HG03354 (cell line): ENCODE data around the gene CAMTA1.

Experiments used
- ATAC-seq: cut with Tn5 transposase; IDR thresholded peaks from one replicate; pipeline ENCODE4 v1.9.1; 2021; ENCODE audit warnings: mild to moderate bottlenecking; ENCODE audit not compliant: unreplicated experiment, poor library complexity, severe bottlenecking

The CAMTA1 gene

DNA sequence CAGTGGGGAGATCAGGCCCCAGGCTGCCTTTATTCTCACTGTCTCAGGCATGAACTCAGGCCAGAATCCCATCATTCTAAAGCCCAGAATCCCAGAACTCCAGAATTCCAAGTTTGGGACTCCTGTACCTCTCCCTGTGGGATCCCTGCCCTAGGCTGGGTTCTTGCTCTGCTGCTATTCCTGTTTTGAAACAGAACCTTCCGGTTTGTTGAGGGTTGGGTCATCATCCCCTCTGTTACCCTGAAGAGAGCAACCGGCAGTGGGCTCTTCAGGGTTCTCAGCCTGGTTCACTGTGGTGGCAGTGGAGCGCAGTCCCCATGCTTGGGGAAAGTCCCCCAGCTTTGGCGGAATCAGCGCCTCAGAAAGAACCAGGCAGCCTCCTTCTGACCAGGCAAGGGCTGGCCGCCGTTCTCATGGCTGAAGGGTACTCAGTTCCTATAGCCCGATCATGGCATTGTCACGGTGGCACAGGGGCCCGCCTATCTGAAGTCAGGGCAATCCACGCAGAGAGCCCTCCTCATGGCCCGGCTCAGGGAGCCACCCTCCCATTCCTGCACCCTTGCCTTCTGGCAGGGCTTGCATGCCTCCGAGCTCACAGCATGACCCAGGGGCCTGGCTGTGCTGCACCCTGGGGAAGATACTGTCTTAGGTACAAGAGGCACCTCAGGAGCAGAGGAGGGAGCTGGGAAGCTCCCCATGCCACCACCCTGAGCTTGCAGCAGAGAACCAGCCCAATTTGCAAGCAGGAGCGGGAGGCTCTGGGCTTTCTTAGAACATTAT lies 650.2 kb downstream of the CAMTA1 start:
- no peak for ATAC-seq

GRCh38 chr1:7436056-7437005 lies 651.1 kb downstream of the CAMTA1 start:
- no peak for ATAC-seq

DNA sequence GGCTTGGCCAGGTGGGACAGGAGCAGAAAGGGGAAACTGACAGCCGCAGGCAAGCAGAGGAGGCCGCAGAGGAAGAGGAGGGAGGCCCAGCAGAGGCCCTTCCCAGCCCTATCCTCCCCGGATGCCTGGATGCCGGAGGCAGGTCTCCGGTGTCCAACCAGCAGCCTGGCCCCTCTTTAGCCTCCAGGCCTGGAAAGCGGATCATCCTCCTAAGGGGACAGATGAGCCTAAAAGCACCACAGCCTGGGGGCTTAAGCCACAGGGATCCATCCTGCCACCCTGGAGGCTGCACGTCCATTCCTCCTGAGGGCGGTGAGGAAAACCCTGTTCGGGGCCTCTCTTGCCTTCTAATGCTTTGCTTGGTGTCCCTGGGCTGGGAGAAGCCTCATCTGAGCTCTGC lies 651.8 kb downstream of the CAMTA1 start:
- ATAC-seq, result no peak

GRCh38 chr1:7437608-7438395 lies 652.5 kb downstream of the CAMTA1 start:
- no peak for ATAC-seq

DNA sequence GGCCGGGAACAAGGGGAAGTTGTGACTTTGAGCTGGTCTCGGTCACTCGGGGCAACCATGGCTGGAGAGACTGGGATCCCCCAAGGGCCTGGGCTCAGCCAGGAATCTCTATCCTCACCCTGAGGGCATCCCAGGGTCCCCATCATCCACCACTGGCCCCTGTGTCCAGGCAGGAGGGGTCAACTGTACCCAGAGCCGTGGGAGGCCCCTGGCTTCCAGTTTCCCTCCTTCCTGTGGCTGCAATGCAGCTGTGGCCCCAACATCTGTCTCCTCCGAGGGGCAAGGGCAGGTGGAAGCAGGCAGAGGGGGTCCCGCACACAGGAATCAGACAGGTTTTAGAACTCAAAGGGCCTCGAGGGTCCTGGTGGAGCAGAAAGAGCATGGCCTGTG lies 653.1 kb downstream of the CAMTA1 start:
- no peak for ATAC-seq

- ATAC-seq, result no peak
These were observed 653.8 kb downstream of the CAMTA1 start for GRCh38 chr1:7438921-7439655.

- no peak for ATAC-seq
These were observed 654.9 kb downstream of the CAMTA1 start for GRCh38 chr1:7440154-7440553.

DNA sequence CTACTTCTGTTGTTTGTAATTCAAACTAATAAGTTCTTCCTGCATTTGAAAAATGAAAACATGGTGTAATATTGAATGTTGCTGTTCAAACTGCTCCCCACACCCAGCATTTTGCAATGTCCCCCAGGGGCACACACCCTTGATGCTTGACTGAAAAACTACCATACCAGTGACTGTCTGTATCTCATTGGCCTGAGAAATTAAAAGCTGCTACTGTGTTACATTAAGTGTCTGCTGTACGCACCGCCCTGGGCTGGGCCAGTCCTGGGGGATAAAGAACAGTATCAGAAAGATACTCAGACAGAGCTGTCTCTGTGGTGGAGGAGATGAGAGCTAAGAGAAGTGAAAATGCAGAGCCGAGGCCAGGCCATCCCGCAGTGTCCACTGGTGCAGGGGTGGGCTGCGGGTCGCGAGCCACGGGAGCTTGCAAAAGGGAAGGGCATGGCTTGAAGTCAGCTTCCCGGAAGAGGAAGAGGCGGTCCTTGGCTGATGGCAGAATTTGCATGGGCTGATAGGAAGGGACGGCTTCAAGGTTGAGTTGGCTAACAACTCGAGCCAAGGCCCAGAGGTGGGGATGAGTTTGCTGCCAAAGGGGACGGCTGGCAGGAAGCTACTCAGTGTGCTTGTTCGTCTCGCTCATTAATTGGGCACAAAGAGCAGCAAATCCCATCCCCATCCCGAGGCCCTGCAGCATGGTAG lies 656.0 kb downstream of the CAMTA1 start:
- ATAC-seq, result no peak

GRCh38 chr1:7442036-7442435 lies 656.8 kb downstream of the CAMTA1 start:
- no peak for ATAC-seq

DNA sequence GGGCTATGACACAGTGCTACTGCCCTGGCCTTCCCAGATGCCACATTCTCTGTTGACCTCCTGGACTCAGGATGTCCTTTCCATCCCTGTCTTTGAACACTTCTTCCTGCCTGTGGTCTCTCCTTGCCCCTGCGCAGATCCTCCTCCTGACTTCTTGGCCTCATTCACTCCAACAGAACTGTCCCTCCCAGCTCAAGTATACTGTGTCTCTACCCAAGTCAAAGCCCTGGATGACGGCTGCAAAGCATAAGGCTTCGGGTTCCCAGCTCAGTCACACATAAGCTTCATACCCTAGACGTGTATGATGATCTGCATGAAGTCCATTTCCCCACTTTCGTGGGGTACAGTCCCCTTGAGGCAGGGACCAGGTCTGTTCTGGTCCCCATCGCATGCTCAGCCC lies 657.7 kb downstream of the CAMTA1 start:
- ATAC-seq, result no peak

DNA sequence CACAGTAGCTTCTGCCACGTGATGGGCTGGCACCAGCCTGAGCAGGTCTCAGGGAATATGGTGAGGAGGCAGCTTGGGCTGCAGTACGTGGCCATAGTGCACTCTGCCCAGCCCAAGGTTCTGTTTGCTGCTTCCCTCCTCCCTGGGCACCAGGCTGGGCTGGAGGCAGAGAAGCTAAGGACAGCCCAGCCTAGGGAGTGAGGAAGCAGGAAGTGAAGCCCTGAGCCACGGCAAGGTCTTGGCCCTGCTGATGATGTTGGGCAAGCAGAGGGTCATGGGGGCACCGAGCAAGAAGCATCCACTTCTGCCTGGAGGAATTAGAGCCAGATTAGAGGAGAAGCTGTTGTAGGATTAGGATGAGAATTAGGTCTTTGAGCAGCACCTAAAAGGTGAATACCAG lies 659.1 kb downstream of the CAMTA1 start:
- no peak for ATAC-seq

- no peak for ATAC-seq
These were observed 661.8 kb downstream of the CAMTA1 start for GRCh38 chr1:7447093-7447492.

GRCh38 chr1:7447736-7448135 lies 662.5 kb downstream of the CAMTA1 start:
- ATAC-seq, result no peak

DNA sequence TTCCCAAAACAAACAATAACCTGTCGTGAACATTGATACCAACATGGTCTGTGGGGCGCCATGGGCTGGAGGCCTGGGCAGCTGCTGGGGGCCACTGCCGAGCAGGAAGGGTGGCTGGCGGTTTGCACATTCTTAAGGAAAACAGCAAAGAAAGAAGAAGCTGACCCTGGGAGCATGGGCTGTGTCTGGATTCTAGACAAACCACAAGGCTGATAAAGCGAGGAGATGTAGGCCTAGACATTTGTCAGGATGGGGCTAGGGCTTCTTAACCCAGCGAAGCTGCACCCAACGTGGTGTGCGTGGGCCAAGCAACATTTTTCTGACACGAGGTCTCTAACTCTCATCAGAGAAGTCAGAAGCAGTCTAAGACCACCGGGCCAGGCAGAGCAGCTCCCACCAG lies 663.7 kb downstream of the CAMTA1 start:
- no peak for ATAC-seq

- ATAC-seq, result no peak
These were observed 664.5 kb downstream of the CAMTA1 start for GRCh38 chr1:7449750-7450149.

DNA sequence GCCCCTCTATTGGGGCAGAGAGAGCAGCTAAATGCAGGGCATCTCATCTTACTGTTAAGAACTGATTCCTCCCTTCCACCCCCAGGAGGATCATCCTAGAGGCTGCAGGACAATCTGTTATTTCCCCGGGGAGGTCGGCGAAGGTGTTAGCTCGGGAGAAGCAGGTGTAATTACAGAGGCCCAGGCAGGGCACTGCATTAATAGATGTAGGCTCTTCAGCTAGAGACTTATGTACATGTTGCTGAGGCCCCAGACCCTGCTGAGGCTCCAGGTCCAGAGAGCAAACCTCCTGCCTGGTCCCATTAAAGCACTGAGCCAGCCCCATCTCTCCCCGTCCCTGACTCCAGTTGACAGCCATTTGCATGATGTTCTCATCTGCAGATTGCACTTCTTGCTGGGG lies 665.6 kb downstream of the CAMTA1 start:
- no peak for ATAC-seq

GRCh38 chr1:7453038-7453437 lies 667.8 kb downstream of the CAMTA1 start:
- ATAC-seq, result no peak

DNA sequence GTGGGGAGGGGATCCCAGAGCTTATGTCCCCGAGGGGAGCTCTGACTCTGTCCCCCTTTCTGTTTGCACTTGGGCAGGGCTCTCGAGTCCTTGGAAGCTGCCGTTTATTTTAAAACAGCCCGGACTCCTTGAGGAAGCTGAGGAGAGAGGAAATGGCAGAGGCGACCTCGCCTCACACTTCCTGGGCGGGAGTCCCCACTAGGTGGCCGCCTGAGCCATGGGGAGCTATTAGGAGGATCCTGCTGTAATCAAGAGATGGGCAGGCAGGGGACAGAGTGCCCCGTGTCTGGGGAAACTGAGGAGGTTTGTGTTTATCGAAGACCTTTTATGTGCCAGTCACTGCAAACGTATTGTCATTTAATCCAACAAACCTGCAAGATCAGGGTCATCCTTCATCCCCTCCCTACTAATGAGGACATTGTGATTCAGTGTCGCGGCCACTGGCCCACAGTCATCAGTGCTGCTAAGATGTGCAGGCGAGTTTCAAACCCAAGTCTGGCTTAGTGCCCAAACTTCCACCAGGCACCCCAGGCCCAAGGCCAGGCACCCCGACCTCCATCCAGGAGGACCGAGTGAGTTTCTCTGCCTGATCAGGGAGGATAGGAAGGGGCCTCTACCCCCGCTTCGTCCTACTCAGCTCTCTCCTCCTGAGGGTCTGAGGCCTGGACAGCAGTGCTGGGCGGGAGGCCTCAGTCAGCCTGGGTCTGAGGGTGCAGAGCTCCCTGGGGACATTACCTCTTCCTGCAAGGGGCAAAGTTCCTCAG lies 669.0 kb downstream of the CAMTA1 start:
- ATAC-seq, result no peak
